Astrocyte of the spinal cord (primary cell): ENCODE results near the gene ITLN1.
"Not testable (repeated sequence)": the region's sequence is repeated elsewhere in the genome, so short reads cannot be mapped to it uniquely, and the experiment has no call there.

ENCODE experiments used
- DNase-seq: peaks from one replicate; pipeline ENCODE4 v3.0.0; 2011; ENCODE audit warnings: low read depth, low spot score
- H3K4me3 ChIP-seq: 2 replicates; pipeline ENCODE4 v1.5.1; 2011; ENCODE audit warnings: low read depth, mild to moderate bottlenecking, low read length, moderate library complexity
- CTCF ChIP-seq: IDR thresholded peaks from 2 replicates; pipeline ENCODE4 v1.5.1; 2012; ENCODE audit warnings: low read depth, mild to moderate bottlenecking, low read length, inconsistent platforms
- in situ Hi-C: cut with HindIII; loops from 2 replicates; pipeline ENCODE4 v1.10.0; 2017; ENCODE audit warnings: low sequenced_read_pairs

Gene ITLN1

DNA sequence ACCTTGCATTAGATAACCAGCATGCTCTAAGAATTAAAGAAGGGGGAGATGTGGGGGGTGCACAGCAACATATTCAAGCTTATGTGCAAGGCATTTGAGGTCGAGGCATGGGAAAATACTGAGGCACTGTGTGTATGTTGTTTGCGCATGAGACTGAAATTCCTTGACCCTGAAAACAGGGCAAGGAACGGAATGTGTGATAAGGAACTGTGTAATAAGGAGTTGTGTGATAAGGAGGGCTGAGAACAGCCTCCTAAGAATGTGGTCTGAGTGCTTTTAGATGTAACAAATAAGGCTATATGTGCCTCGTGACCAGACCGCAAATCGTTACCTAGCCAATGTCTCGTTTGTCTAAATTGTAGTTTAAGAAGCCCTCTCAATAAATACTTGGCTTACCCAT is 26.5 kb upstream of the ITLN1 start:
- in situ Hi-C loops: no loop called here
- no peak overlapping the region for H3K4me3 ChIP-seq
- no peak for TF ChIP-seq CTCF
- DNase-seq: no peak

DNA sequence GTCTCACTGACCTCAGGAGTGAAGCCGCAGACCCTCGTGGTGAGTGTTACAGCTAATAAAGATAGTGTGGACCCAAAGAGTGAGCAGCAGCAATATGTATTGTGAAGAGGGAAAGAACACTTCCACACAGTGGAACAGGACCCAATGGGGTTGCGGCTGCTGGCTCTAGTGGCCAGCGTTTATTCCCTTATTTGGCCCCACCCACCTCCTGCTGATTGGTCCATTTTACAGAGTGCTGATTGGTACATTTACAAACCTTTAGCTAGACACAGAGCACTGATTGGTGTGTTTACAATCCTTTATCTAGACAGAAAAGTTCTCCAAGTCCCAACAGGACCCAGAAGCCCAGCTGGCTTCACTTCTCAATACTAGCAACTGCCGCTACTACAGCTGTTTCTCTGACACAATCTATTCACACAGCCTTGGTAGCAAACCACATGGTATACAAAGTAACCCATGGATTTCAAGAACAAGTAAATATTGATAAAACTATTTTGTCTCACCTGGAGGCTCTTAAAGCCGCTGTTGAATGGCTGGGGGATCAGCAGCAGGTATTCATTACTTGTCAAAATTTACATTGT is 25.3 kb upstream of the ITLN1 start:
- DNase-seq: no peak
- in situ Hi-C loops: no loop called here
- no peak for TF ChIP-seq CTCF
- H3K4me3 ChIP-seq: no peak overlapping the region

DNA sequence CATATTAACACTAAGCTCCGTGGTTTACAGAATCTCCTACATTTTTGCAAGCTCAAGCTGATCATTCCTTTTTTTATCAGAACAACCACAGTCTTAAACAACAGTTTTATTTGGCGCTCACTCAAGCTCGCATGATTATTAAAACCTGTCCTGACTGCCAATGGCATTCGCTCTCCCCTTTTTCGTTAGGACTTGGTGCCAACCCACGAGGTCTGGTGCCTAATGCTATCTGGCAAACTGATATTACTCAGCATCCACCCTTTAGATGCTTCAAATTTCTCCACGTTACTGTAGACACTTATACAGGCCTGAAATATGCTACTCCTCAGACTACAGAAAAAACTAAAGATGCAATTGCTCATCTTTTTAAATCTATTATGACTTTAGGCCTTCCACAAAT is 23.0 kb upstream of the ITLN1 start:
- in situ Hi-C loops: no loop called here
- H3K4me3 ChIP-seq: no peak overlapping the region
- TF ChIP-seq CTCF: no peak
- no peak for DNase-seq

DNA sequence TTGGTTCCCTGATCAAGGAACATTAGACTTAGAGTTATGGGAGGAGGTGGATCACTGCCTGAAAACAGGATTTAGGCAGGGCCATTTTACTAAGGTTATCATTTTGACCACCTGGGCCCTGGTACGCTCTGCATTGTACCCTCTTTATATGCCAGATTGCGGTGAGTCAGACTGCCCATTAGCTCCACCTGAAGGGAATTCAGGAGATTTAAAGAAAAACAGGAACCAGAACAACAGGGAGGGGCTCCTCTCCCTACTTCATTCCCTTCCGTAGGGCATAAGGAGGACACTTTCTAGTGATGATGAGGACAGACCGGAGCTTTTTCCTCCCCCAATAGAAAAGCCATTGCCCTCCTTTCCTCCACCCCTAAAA is 20.6 kb upstream of the ITLN1 start:
- in situ Hi-C loops: no loop called here
- H3K4me3 ChIP-seq: no peak overlapping the region
- TF ChIP-seq CTCF: no peak
- DNase-seq: no peak

- TF ChIP-seq CTCF: no peak
- H3K4me3 ChIP-seq: no peak overlapping the region
- in situ Hi-C loops: no loop called here
- DNase-seq: no peak
These were observed 20.0 kb upstream of the ITLN1 start for GRCh38 chr1:160904783-160905616.

GRCh38 chr1:160902251-160902650 is 17.3 kb upstream of the ITLN1 start:
- in situ Hi-C loops, DNase-seq, H3K4me3 ChIP-seq: not testable (repeated sequence)

GRCh38 chr1:160901768-160902167 is 16.8 kb upstream of the ITLN1 start:
- in situ Hi-C loops: no loop called here
- no peak for DNase-seq
- TF ChIP-seq CTCF: no peak
- H3K4me3 ChIP-seq: no peak overlapping the region

DNA sequence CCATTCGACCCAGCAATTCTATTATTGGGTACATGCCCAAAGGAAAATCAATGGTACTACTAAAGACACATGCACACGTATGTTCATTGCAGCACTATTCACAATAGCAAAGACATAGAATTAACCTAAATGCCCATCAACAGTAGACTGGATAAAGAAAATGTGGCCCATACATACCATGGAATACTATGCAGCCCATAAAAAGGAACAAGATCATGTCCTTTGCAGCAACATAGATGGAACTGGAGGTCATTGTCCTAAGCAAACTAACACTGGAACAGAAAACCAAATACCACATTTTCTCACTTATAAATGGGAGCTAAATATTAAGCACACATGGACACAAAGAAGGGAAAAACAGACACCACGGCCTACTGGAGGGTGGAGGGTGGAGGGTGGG is 15.7 kb upstream of the ITLN1 start:
- DNase-seq, H3K4me3 ChIP-seq, in situ Hi-C loops: not testable (repeated sequence)

GRCh38 chr1:160894368-160895135 is 9.6 kb upstream of the ITLN1 start:
- DNase-seq, H3K4me3 ChIP-seq, in situ Hi-C loops: not testable (repeated sequence)
